Measurements from ENCODE around the gene ADAMTSL2.
A peak's percentile ranks its signal among the peaks of the same experiment; 100 is the strongest.

The ADAMTSL2 gene

DNA sequence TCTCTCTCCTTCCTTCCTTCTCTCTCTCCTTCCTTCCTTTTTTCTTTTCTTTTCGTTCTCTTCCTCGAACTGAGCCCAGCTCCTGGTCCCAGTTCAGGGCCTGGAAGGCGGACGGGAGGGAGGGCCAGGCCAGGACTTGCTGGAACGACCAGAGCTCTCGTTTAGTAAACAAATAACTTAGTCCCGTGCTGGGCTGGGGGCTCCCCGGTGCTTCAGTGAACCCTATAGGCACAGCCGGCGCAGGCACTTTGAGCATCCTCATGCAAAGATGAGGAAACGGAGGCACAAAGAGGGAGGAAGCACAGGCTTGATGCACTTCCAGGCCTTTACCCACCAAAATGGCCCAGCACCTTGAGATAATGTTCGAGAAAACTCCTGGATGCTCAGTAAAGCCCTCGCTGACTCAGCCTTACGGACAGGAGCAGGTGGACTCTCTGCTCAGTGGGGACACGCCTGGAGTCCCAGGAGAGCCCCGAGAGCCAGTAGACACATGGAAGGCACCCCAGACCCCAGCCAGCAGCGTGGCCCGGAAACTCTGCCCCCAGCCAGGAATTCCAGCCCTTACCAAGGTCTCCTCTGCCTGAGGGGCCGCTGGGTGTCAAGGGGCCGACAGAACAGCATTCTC, 55.8 kb downstream of the ADAMTSL2 start:
- no peak for DNase-seq (ENCODE audit: low read depth)
- no peak overlapping the region for H3K4me3 ChIP-seq (ENCODE audit: low read depth, low read length)
- TF ChIP-seq CTCF (IDR thresholded peaks at IDR 0.05; ENCODE audit: low read depth, low read length, missing control alignments) = no peak
- in situ Hi-C loops (cut with HindIII; ENCODE audit: low sequenced_read_pairs) = no loop called here

DNA sequence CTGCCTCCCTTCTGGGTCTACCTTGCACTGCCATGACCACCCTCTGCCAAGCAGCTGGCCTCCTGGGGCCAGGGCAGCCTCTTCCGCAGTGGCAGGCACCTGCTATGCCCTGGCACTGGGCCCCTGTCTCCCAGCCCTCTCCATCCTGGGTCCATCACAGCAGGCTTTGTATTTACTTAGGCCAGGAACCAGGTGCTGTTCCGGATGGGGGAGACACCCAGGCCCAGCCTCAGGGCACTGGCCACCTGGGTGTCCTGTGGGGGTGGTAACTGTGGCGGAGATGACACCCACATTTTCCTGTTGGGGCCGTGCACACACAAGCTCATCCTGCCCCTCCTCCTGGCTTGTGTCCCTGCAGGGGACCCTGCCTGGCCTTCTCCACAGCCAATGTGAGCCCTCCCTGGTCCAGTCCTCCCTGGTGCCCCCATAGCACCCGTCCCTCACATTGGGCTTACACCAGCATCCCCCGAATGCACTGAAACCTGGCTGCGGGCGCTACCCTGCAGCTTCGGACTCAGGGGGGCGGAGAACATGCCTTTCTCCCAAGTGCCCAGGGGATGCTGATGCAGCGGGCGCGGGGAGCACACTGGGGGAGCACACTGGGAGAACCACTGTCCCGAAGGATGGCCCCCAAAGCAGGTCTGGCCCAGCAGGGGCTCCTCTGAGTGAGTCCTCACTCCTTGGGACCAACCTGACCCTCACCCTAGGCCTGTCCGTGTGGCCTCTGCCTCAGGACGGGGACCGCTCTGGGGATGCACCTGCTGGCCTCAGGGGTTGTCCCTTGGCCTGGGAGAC, 56.8 kb downstream of the ADAMTSL2 start:
- no peak for TF ChIP-seq CTCF (IDR thresholded peaks at IDR 0.05; ENCODE audit: low read depth, low read length, missing control alignments)
- H3K4me3 ChIP-seq (ENCODE audit: low read depth, low read length) = no peak overlapping the region
- in situ Hi-C loops (cut with HindIII; ENCODE audit: low sequenced_read_pairs) = no loop called here
- DNase-seq (ENCODE audit: low read depth) = no peak

GRCh38 chr9:133591985-133592384, 57.5 kb downstream of the ADAMTSL2 start:
- TF ChIP-seq CTCF (IDR thresholded peaks at IDR 0.05; ENCODE audit: low read depth, low read length, missing control alignments) = no peak
- in situ Hi-C loops (cut with HindIII; ENCODE audit: low sequenced_read_pairs) = no loop called here
- no peak for DNase-seq (ENCODE audit: low read depth)
- no peak overlapping the region for H3K4me3 ChIP-seq (ENCODE audit: low read depth, low read length)

- H3K4me3 ChIP-seq (ENCODE audit: low read depth, low read length) = no peak overlapping the region
- no peak for DNase-seq (ENCODE audit: low read depth)
- in situ Hi-C loops (cut with HindIII; ENCODE audit: low sequenced_read_pairs) = no loop called here
- peak; percentile 7 for TF ChIP-seq CTCF (IDR thresholded peaks at IDR 0.05; ENCODE audit: low read depth, low read length, missing control alignments)
These were observed 58.4 kb downstream of the ADAMTSL2 start for GRCh38 chr9:133592731-133593409.

- in situ Hi-C loops (cut with HindIII; ENCODE audit: low sequenced_read_pairs) = no loop called here
- no peak for DNase-seq (ENCODE audit: low read depth)
- TF ChIP-seq CTCF (IDR thresholded peaks at IDR 0.05; ENCODE audit: low read depth, low read length, missing control alignments) = no peak
- H3K4me3 ChIP-seq (ENCODE audit: low read depth, low read length) = no peak overlapping the region
These were observed 59.2 kb downstream of the ADAMTSL2 start for GRCh38 chr9:133593587-133594253.

DNA sequence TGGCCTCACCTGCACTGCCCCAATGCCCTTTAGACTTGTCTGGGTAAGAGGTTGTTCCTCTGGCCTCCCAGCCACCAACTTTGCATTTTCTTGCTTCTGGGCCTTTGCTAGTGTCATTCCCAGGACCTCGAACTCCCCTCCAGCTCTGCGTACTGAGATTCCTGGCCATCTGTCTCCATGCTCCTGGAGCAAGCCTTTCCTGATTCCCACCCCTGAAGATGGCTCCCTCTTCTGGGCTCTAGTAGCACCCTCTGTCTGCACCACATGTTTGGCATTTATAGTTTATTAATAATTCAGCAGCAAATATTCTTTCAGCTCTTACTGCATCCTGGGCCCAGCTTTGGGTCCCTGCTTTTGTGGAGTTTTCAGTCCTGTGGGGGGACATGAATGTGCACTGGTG, 59.8 kb downstream of the ADAMTSL2 start:
- no peak for DNase-seq (ENCODE audit: low read depth)
- no peak for TF ChIP-seq CTCF (IDR thresholded peaks at IDR 0.05; ENCODE audit: low read depth, low read length, missing control alignments)
- in situ Hi-C loops (cut with HindIII; ENCODE audit: low sequenced_read_pairs) = no loop called here
- H3K4me3 ChIP-seq (ENCODE audit: low read depth, low read length) = no peak overlapping the region

Measured in astrocyte of the cerebellum (primary cell).